Adipose tissue (tissue), 3 donors: ENCODE results near the gene FAM50A. TPM values are rescaled to one million over a fixed set of nuclear protein-coding genes. Genes with fewer than 3 reads are reported as not detected.

ENCODE experiments used
- H3K27ac ChIP-seq: one replicate; pipeline ENCODE4 v1.5.1; 2013; ENCODE audit warnings: low read depth, low read length
- WGBS, 3 donors: extraction: QIAGEN DNeasy Blood & Tissue Kit; methylation state at CpG; one replicate each; pipeline ENCODE4 v1.1.7; 2013; 5-methylcytosine and 5-hydroxymethylcytosine counted together
- polyA plus RNA-seq, 3 donors: library from polyadenylated mRNA; stranded (reverse); fragments of 200-250 nt; gene quantifications; one replicate each; pipeline ENCODE4 v1.2.3, GENCODE V29; 2013
- donor health status: healthy with polysubstance abuse.
- donor health status: Bipolar disorder and iron deficiency.
- donor health status: healthy.

Gene FAM50A
- polyA plus RNA-seq, 3 donors: 52.0 to 111 (median 106) TPM

DNA sequence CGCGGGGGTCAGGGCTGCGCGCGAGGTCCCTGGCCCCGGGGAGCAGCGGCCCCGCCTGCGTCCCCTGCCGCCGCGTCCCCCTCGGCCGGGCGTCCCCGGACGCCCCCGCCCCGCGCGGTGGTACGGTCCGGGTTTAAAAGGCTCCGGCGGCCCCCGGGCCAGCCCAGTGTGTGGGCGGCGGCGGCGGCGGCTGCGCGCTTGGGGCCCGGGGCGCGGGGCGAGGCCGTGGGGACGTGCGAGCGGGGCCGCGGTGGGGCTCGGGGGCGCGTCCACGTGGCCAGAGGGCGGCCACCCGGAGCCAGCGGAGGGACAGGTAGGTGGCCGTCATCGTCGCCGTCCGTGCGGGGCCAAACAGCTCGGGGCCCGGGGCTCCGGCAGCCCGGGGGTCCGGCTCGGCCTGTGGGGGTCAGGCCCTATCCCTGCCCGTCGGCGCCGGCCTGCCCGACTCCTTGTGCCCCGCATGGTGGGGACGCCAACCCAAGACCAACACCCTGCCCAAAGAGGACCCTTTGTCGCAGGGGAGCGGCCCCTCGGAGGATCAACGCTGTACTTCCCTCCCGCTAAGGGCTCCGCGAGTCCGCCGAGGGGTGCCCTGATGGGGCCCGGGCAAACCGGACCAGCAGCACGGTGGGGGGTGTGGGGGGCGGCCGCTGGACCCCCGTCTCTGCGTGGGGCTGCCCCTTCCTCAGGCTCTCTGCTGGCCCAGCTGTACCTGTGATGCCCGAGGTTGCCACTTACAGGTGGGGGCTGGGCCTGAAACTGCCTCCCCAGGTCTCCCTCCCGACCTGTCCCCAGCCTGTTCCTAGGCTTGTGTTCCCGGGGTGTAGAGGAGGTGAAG, 14.4 kb downstream of the FAM50A start, which contains the start of gene PLXNA3:
Gene PLXNA3 (plus strand): TSS at position 166 of the 838 bp plus-strand sequence. CDS start 1,903 bp downstream, outside the sequence.
- 0 to 30% (median 1%) methylated on average over 32 to 65 of the region's 88 CpGs for WGBS, 3 donors
- H3K27ac ChIP-seq: no peak within 1 kb of the TSS

DNA sequence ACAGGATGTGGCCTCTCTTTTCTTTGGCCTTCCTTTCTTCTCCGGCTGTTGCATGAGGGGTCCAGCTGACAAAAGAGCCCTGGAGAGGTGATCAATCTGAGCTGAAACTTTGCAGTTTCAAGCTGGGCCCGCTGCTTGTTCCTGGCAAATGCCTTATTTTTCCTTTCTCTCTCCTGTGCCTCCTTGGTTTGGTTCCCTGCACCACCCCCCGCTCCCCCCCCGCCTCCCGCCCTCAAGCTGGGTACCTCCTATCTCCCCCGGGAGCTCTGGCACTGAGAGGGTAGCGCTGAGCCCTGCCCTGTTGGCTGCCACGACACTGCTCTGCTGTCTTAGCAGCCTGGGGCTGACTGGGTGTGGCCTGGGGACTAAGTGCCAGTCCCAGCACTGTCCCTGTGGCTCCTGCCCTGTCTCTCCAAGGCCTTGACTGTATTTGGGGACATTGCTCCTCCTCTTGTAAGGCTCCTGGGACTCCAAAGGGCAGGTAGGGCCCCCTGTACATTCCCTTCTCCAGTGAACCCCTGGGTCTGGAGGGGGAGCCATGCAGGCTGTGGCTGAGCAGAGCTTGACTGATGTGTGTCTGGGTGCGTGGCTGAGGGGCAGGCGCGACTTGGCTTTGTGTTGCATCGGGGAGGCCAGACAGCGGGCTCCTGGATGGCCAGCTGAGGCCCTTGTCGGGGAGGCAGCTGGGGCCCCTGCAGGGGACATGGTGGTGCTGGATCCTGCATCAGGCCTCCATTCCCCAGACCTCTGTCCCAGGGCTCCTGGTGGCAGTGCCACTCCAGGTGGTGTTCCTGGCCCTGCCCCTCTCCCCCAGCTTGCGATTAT, 15.2 kb downstream of the FAM50A start:
- no peak overlapping the region for H3K27ac ChIP-seq
- WGBS, 3 donors: 28 to 45% (median 44%) methylated on average over 8 to 12 of the region's 15 CpGs

DNA sequence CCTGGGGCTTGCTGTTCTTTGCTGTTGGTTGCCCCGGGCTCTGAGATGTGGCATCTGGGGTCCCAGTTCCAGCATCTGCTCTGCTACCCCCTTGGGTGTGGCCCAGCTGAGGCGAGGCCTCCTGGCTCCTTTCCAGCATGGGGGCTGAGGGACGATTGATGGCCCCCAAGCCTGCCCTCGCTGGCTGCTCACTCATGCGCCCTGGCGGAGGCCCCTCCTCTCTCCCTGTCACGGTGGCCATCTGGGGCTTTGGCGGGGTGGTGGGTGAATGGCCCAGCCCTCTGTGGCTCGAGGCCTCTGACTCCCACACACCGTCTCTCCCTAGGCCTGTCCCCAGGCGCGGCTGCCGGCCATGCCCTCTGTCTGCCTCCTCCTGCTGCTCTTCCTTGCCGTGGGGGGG, 15.9 kb downstream of the FAM50A start:
- 63 to 80% (median 66%) methylated on average over 5 to 14 of the region's 14 CpGs for WGBS, 3 donors
- H3K27ac ChIP-seq: no peak overlapping the region

DNA sequence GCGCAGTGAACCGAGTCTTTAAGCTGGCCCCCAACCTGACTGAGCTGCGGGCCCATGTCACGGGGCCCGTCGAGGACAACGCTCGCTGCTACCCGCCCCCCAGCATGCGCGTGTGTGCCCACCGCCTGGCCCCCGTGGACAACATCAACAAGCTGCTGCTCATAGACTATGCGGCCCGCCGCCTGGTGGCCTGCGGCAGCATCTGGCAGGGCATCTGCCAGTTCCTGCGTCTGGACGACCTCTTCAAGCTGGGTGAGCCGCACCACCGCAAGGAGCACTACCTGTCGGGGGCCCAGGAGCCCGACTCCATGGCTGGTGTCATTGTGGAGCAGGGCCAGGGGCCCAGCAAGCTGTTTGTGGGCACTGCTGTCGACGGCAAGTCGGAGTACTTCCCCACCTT, 16.4 kb downstream of the FAM50A start:
- H3K27ac ChIP-seq: no peak overlapping the region
- WGBS, 3 donors: 86 to 90% (median 86%) methylated on average over 17 to 26 of the region's 26 CpGs

DNA sequence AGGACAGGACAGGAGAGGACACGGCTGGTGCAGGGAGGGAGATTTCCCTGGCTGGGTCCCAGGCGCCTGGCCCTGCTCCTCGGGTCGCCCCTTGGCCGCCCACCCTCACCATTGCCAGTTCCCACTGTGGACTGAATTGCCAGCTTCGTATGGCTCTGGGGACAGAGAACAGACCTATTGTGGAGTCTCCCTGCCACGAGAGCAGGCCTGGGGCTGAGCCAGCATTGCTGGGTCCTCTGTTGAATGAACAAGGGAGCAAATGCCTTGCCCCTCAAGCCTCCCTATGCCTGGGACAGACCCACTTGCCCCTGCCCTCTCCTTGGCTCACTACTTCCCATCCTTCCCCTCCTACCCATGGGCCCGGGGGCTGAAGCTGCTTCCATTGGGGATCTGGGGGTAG, 18.5 kb downstream of the FAM50A start:
- H3K27ac ChIP-seq: no peak overlapping the region
- 82 to 90% (median 83%) methylated on average over 2 to 8 of the region's 8 CpGs for WGBS, 3 donors

DNA sequence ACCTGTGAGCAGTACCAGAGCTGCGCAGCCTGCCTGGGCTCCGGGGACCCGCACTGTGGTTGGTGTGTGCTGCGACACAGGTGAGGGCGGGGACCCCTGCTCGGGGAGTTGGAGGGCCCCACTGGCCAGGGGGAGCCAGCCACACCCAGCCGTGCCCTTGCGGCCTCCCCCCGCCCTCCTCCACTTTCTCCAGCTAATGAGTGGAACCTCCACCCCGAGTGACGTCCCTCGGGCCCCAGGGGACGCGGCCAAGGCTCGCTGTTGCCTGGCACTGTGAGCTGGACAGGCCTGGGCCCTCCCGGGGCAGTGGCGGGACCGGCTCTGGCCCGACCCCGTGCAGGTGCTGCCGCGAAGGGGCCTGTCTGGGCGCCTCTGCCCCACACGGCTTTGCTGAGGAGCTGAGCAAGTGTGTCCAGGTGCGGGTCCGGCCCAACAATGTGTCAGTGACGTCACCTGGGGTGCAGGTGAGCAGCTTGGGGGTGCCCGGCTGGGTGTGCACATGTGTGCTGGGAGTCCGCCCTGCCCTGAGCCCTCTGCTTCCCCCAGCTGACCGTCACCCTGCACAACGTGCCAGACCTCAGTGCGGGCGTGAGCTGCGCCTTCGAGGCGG, 19.8 kb downstream of the FAM50A start:
- WGBS, 3 donors: 91 to 94% (median 94%) methylated on average over 19 to 36 of the region's 36 CpGs
- no peak overlapping the region for H3K27ac ChIP-seq

DNA sequence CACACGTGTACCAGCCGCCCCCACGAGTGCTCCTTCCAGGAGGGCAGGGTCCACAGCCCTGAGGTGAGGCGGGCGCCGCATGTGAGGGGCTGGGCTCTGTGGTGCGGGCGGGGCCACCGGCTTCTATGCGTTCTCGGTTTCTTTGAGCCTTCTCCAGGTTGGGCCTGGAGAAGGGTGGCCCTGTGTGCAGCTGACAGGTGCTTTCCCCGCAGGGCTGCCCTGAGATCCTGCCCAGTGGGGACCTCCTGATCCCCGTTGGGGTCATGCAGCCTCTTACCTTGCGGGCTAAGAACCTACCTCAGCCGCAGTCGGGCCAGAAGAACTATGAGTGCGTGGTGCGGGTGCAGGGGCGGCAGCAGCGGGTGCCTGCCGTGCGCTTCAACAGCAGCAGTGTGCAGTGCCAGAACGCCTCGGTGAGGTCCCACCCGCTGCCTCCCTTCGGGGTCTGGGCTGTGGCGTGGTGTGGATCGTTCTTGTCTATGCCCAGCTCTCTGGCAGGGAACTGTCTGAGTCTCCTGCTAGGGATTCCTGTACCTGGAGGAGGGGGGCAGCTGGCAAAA, 20.9 kb downstream of the FAM50A start:
- 91 to 97% (median 93%) methylated on average over 18 to 28 of the region's 28 CpGs for WGBS, 3 donors
- no peak overlapping the region for H3K27ac ChIP-seq

DNA sequence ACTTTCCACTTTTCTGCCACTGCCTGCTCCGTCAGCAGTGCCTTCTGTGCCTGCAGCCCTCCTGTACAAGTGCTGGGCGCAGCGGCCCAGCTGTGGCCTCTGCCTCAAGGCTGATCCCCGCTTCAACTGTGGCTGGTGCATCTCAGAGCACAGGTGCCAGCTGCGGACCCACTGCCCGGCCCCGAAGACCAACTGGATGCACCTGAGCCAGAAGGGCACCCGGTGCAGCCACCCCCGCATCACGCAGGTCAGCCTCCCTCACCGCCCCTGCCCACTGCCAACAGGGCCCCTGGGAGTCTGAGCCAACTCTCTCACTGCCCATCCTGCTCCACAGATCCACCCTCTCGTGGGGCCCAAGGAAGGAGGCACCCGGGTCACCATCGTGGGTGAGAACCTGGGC, 21.7 kb downstream of the FAM50A start:
- WGBS, 3 donors: 91 to 95% (median 95%) methylated on average over 9 to 14 of the region's 14 CpGs
- no peak overlapping the region for H3K27ac ChIP-seq

DNA sequence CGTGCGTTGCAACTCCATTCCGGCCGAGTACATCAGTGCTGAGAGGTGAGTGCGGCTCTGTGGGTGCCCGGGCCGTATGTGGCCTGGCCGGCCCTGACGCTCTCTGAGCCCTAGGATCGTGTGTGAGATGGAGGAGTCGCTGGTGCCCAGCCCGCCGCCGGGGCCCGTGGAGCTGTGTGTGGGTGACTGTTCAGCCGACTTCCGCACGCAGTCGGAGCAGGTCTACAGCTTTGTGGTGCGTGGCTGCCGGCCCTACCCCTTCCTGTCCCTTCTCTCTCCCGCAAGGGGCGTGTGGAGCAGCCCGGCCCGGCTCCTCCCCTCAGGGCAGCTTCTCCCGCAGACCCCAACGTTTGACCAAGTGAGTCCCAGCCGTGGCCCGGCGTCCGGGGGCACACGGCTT, 22.1 kb downstream of the FAM50A start:
- no peak overlapping the region for H3K27ac ChIP-seq
- 93 to 94% (median 94%) methylated on average over 19 to 32 of the region's 32 CpGs for WGBS, 3 donors

DNA sequence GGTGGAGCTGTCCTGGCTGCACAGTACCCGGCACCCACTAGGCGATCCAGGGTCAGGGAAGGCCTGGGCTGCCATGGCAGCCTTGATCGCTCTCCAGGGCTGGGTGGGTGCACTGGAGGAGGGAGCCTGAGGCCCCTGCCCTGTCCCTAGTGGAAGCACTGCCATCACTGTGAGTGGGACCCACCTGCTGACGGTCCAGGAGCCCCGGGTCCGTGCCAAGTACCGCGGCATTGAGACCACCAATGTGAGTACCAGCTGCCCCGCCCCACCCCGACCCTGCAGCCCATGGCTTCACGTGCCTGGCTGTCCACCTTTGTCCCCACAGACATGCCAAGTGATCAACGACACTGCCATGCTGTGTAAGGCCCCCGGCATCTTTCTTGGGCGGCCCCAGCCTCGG, 23.0 kb downstream of the FAM50A start:
- WGBS, 3 donors: 92 to 100% (median 94%) methylated on average over 7 to 15 of the region's 15 CpGs

DNA sequence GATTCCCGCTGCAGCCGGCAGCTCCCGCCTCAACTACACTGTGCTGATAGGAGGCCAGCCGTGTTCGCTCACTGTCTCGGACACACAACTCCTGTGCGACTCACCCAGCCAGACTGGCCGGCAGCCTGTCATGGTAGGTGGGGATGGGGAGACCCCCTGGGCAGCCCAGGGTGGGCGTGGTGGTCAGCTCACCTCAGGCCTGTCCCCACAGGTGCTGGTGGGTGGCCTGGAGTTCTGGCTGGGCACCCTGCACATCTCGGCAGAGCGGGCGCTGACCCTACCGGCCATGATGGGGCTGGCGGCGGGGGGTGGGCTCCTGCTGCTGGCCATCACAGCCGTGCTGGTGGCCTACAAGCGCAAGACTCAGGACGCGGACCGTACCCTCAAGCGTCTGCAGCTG, 23.6 kb downstream of the FAM50A start:
- H3K27ac ChIP-seq: no peak overlapping the region
- WGBS, 3 donors: 95 to 99% (median 96%) methylated on average over 10 to 21 of the region's 21 CpGs

More for the DNA sequence above, 23.0 kb downstream of the FAM50A start:
- no peak overlapping the region for H3K27ac ChIP-seq

DNA sequence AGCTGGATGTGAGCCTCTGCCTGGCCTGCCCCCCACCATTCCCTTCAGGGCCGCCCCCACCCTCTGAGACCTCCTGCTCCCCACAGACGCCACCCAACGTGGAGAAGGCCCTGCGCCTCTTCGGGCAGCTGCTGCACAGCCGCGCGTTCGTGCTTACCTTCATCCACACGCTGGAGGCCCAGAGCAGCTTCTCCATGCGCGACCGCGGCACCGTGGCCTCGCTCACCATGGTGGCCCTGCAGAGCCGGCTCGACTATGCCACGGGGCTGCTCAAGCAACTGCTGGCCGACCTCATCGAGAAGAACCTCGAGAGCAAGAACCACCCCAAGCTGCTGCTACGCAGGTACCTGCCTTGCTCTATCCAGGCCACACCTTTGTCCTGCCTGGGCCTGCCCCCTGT, 24.3 kb downstream of the FAM50A start:
- no peak overlapping the region for H3K27ac ChIP-seq
- WGBS, 3 donors: 95% methylated on average over 13 to 23 of the region's 23 CpGs

DNA sequence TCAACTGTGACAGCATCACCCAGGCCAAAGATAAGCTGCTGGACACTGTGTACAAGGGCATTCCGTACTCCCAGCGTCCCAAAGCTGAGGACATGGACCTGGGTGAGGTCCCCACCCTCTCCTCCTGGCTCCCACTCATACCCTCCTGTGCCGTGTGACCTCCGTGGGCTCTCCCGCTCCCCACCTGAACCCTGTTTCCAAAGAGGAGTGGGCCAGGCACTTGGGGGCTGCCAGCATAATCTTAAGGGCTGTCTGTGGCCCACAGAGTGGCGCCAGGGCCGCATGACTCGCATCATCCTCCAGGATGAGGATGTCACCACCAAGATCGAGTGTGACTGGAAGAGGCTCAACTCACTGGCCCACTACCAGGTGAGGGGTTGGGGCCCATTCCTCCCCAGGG, 25.2 kb downstream of the FAM50A start:
- 89 to 90% (median 89%) methylated on average over 4 to 9 of the region's 9 CpGs for WGBS, 3 donors
- no peak overlapping the region for H3K27ac ChIP-seq

DNA sequence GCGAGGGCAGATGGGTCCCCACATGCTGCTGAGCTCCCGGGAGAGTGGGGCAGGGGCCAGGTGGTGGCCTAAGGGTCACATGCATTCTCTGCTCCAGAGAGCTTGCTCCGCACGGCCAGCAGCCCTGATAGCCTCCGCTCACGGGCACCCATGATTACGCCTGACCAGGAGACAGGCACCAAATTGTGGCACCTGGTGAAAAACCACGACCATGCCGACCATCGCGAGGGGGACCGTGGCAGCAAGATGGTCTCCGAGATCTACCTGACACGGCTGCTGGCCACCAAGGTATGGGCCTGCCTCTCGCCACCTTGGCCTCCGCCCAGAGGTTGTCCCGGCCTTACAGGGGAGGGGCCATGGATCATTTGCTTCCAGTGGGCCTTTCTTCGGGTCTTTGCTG, 25.9 kb downstream of the FAM50A start:
- 94% methylated on average over 12 to 18 of the region's 18 CpGs for WGBS, 3 donors

DNA sequence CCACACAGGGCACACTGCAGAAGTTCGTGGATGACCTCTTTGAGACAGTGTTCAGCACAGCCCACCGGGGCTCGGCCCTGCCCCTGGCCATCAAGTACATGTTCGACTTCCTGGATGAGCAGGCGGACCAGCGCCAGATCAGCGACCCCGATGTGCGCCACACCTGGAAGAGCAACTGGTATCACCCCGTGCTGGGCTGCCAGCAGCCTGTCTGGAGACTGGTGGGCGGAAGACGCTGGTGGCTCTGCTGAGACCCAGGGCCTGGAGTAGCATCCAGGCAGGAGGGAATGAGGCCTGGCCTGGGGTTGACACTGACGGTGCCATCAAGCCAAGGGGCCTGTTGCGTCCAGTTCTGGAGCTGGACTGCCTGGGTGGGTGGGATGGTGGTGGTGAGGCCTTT, 26.5 kb downstream of the FAM50A start:
- WGBS, 3 donors: 86 to 94% (median 92%) methylated on average over 6 to 14 of the region's 14 CpGs
- H3K27ac ChIP-seq: no peak overlapping the region

More for the DNA sequence above, 25.9 kb downstream of the FAM50A start:
- H3K27ac ChIP-seq: no peak overlapping the region

DNA sequence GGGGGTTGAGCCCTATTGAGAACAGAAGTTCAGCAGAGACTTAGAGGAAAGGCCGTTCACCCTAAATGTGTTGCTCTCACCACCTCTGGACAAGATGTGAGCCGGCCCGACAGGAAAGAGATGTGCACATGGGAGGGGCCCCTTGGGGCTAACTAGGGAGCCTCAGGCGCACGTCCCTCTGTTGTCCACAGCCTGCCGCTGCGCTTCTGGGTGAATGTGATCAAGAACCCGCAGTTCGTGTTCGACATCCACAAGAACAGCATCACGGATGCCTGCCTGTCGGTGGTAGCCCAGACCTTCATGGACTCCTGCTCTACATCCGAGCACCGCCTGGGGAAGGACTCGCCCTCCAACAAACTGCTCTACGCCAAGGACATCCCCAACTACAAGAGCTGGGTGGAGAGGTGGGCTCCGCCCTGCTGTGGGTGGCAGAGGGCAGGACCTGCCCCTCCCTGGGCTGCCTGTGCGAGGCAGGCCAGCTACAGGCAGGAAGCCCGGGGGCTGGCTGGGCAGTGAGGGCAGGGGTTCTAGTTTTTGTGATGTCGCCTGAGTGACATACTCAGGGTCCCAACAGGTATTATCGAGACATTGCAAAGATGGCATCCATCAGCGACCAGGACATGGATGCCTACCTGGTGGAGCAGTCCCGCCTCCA, 27.1 kb downstream of the FAM50A start:
- WGBS, 3 donors: 92 to 94% (median 93%) methylated on average over 12 to 23 of the region's 23 CpGs
- no peak overlapping the region for H3K27ac ChIP-seq

DNA sequence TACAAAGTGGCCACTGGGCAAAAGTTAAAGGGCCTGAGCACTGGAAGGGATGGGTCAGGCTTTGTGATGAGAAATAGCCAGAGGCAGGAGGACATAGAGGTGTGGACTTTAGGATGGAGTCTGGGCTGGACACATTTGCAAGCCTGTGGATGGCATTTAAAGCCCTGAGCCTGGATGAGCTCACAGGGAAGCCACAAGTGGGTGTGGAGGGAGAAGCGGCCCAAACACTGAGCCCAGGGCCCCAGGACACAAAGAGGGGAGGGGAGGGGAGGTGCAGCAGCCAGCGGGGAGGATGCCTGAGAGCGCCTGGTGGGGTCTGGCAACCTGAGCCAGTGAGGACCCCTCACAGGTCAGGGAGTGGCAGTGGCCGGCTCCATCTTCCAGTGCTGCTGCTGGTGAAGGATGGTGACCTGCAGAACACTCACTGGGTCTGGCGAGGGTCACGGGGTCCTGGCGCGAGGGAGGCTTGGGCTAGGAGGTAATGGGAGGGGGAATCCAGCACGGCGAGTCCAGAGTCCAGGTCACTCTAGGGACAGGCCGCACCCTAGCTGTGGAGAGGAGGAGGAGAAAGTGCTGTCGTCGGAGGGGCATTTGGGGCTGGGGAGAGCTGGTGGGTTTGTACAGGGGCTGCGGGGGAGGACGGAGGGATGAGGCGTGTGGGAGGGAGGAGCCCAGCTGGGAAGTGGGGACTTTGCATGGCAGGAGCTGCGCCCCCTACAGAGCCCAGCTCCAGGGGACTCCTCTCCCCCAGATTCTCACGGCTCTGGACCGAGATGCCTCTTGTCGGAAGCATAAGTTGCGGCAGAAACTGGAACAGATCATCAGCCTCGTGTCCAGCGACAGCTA, 28.1 kb downstream of the FAM50A start:
- WGBS, 3 donors: 82 to 90% (median 89%) methylated on average over 18 to 23 of the region's 23 CpGs
- no peak overlapping the region for H3K27ac ChIP-seq
